GM19193 (cell line): Measurements from ENCODE around the gene BRIP1.
A peak's percentile ranks its signal among the peaks of the same experiment; 100 is the strongest.

ENCODE experiments used
- POLR2A ChIP-seq: IDR thresholded peaks from 4 replicates; pipeline ENCODE4 v1.6.1; 2011; ENCODE audit not compliant: insufficient read depth, insufficient read length; ENCODE audit errors: extremely low read depth

The BRIP1 gene

DNA sequence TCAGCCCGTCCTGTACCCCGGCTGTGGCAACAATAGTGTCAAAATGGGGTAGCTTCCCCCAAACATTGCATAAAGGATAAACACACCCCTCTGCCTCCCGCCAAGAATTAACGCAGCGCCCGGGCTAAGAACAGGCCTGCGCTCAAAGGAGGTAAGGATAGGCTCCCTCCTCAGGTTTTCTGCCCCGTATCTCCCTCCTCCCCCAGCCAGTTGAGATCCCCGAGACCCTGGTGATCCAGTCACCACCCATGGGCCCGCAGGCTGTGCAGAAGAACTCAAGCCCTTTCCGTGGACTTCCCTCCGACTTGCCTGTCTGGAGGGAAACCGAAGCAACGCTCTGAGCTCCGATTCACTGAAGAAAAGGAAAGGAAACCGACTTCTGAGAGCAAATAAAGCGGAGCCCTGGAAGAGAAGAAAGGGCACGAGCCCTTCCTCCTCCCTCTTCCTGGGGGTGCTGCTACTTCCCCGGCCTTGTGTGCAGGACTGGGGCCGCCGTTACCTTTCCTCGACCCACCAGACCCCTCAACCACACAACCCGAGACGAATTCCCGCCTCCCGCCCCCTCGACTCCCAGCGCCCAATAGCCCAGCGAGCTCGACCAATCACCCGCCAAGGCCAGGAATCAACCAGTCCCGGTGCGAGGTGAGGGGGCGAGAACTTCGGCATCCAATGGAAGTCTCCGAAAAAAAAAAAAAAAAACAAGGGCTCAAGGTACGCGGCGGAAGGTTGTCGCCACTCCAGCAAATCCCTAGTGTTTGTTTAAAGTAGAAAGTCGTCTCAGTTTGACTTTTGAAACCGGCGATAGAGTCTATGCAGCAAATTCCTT is at the start of gene BRIP1:
TSS of gene BRIP1 (minus strand) at position 554 of the 826 bp plus-strand sequence. CDS start 1,989 bp downstream, outside the sequence.
- TF ChIP-seq POLR2A: peak; percentile 77

GRCh38 chr17:61908292-61909037 is 45.1 kb upstream of the BRIP1 start:
- no peak for TF ChIP-seq POLR2A

DNA sequence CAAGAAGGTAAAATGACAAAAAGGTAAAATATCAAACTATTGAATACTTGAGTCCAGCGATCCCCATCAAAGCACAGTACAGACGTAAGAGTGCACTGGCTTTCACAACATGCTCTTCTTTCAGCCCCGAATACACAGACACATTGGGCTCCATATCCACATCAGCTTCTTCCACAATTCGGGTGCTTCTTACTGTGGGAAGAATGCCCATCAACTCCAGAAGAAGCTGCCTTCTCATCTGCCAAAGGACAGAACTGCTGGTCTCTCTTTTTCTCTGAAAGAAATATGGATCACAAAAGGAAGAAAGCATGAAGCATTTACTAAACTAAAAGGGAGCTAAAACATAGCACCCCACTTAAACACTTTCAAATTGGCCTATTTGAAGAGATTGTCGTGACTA is 44.0 kb upstream of the BRIP1 start:
- no peak for TF ChIP-seq POLR2A

DNA sequence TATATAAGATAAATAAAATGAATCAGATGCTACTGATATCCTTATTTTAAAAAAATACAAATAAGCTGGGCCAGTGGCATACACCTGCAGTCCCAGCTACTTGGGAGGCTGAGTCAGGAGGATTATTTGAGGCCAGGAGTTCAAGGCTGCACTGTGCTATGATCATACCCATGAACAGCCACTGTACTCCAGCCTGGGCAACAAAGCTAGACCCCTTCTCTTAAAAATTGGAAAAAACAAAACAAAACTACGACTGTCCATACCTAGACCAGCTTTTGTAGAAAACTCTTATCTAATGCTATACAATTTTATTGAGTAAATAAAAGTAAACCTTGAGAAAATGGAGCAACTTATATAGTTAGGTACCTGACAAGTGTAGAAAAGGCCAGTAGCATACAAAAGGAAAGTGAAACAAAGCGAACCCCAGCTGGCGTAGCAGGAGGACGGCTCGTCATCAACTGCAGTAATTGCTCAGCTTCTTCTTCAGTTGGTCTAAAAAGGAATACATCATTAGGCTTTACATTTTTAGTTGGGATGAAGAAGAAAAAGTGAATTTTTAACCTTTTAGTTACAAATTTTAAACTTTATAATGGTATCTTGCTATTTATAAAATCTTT is 40.9 kb upstream of the BRIP1 start:
- no peak for TF ChIP-seq POLR2A

- no peak for TF ChIP-seq POLR2A
Observed at GRCh38 chr17:61903251-61903650, 39.9 kb upstream of the BRIP1 start.

GRCh38 chr17:61897548-61898180 is 34.3 kb upstream of the BRIP1 start:
- TF ChIP-seq POLR2A: no peak

DNA sequence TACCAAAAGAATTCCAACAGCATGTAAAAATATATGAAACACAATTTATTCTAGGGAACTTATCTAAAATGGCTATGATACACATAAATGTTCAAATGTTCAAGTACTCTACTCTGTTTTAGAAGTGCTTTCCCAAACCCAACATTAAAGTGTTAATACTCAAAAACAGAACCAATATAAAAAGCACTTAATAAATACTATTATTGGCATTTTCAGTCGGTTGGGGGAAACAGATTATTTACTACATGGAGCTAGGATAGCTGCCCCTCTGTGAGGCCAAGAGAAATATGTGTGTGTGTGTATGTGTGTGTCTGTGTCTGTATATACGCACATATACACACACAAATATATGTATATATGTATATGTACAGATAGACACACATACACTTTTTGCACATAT is 32.1 kb upstream of the BRIP1 start:
- TF ChIP-seq POLR2A: no peak

DNA sequence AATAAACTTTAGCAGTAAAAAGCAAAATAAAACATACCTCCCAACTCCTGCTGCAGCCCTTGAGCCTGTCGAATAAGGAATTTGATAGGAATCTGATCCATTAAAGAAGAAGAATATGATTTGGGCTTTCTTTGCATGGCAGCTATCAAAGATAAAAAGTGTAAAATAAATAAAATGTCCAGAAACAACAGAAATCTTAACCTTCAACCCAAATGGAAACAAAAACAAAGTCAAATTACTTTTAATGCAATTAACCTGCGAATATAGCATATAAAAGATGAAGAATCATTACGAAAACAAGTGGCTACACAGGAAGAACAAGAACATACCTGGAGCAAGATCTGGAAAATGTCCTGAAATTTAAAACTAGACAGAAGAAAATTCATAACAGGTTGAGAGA is 21.5 kb upstream of the BRIP1 start:
- TF ChIP-seq POLR2A: no peak

GRCh38 chr17:61880589-61881102 is 17.3 kb upstream of the BRIP1 start:
- TF ChIP-seq POLR2A: no peak

- TF ChIP-seq POLR2A: no peak
Observed at GRCh38 chr17:61878984-61879612, 15.8 kb upstream of the BRIP1 start.

- TF ChIP-seq POLR2A: no peak
Observed at GRCh38 chr17:61878520-61878919, 15.2 kb upstream of the BRIP1 start.

- no peak for TF ChIP-seq POLR2A
Observed at GRCh38 chr17:61877837-61878236, 14.5 kb upstream of the BRIP1 start.

DNA sequence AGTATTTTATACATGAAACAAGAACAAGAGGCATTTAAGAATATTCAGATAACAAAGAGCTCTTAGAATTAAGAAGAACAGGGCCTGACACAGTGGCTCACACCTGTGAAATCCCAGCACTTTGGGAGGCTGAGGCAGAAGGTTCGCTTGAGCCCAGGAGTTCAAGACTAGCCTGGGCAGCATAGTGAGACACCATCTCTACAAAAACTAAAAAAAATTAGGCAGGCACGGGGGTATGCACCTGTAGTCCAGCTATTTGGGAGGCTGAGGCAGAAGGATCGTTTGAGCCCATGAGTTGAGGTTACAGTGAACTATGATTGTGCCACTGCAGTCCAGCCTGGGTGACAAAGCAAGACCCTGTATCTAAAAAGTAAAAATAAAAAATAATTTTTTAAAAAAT is 12.5 kb upstream of the BRIP1 start:
- TF ChIP-seq POLR2A: no peak

GRCh38 chr17:61875285-61875684 is 12.0 kb upstream of the BRIP1 start:
- no peak for TF ChIP-seq POLR2A
